IMR-90 (cell line): ENCODE results near the gene WNT3. TPM values are rescaled to one million over a fixed set of nuclear protein-coding genes. Genes with fewer than 3 reads are reported as not detected.

Source experiments
- ATAC-seq: fragments of 200-7000 bp; cut with Tn5 transposase; 2 replicates; pipeline ENCODE4 v1.9.1; 2020; ENCODE audit warnings: low read depth, mild to moderate bottlenecking, moderate library complexity
- BruUV-seq: library from RNA; stranded (reverse); fragments of 400-500 nt; replicated peaks from 2 replicates; lab custom pipeline; 2021; lab: Mats Ljungman, UMichigan
- CTCF ChIA-PET: fragments of 300-600 bp; formaldehyde crosslinking; extraction: SDS; loops from one replicate; lab custom pipeline; 2021; ENCODE audit warnings: antibody characterized with exemption; lab: Yijun Ruan, JAX
- POLR2A ChIA-PET: fragments of 300-600 bp; sonication (Branson Sonifier 250); formaldehyde crosslinking; loops from one replicate; lab custom pipeline; 2022; ENCODE audit warnings: antibody characterized with exemption; ENCODE audit not compliant: unreplicated experiment; lab: Charles Lee
- DNase-seq: peaks from one replicate; pipeline ENCODE4 v3.0.0; 2013
- H2AFZ ChIP-seq: replicated peaks from 2 replicates; pipeline ENCODE3; 2013; ENCODE audit warnings: low read length, mild to moderate bottlenecking; ENCODE audit not compliant: poor library complexity
- H2AK5ac ChIP-seq: 2 replicates; pipeline ENCODE4 v1.6.1; 2013; ENCODE audit warnings: low read depth, low read length, inconsistent platforms
- H2AK9ac ChIP-seq: replicated peaks from 2 replicates; pipeline ENCODE3; 2013; ENCODE audit warnings: mild to moderate bottlenecking, low read depth, low read length, moderate library complexity; ENCODE audit not compliant: poor library complexity
- H2BK120ac ChIP-seq: 2 replicates; pipeline ENCODE4 v1.6.1; 2013; ENCODE audit warnings: low read depth, low read length, inconsistent platforms
- H2BK15ac ChIP-seq: 3 replicates; pipeline ENCODE4 v1.6.1; 2013; ENCODE audit warnings: low read depth, low read length, inconsistent platforms
- H2BK20ac ChIP-seq: 2 replicates; pipeline ENCODE4 v1.6.1; 2013; ENCODE audit warnings: low read depth, mild to moderate bottlenecking, inconsistent platforms, low read length, moderate library complexity
- H2BK5ac ChIP-seq: 2 replicates; pipeline ENCODE4 v1.6.1; 2013; ENCODE audit warnings: mild to moderate bottlenecking, low read depth, low read length, inconsistent platforms; ENCODE audit not compliant: poor library complexity, severe bottlenecking
- H3K14ac ChIP-seq: replicated peaks from 2 replicates; pipeline ENCODE4 v1.6.1; 2013; ENCODE audit warnings: low read depth, low read length, inconsistent platforms
- H3K18ac ChIP-seq: 2 replicates; pipeline ENCODE4 v1.6.1; 2013; ENCODE audit warnings: low read depth, low read length, control low read depth
- H3K23ac ChIP-seq: 2 replicates; pipeline ENCODE4 v1.6.1; 2013; ENCODE audit warnings: low read depth, low read length, inconsistent platforms
- H3K27ac ChIP-seq: 2 replicates; pipeline ENCODE4 v1.5.1; 2013; ENCODE audit warnings: mild to moderate bottlenecking, control low read depth, low read length; ENCODE audit not compliant: insufficient read depth
- H3K27me3 ChIP-seq: 2 replicates; pipeline ENCODE4 v1.6.1; 2013; ENCODE audit warnings: low read length; ENCODE audit not compliant: control insufficient read depth, insufficient read depth
- H3K36me3 ChIP-seq: 2 replicates; pipeline ENCODE4 v1.6.1; 2013; ENCODE audit warnings: low read length, mixed read lengths; ENCODE audit not compliant: control insufficient read depth, insufficient read depth
- H3K4ac ChIP-seq: 2 replicates; pipeline ENCODE4 v1.6.1; 2013; ENCODE audit warnings: low read depth, low read length, inconsistent platforms
- H3K4me1 ChIP-seq: 2 replicates; pipeline ENCODE4 v1.6.1; 2013; ENCODE audit warnings: low read length, mixed read lengths; ENCODE audit not compliant: control insufficient read depth, insufficient read depth
- H3K4me2 ChIP-seq: 2 replicates; pipeline ENCODE4 v1.6.1; 2013; ENCODE audit warnings: low read depth, mild to moderate bottlenecking, control low read depth, low read length, moderate library complexity
- H3K4me3 ChIP-seq: 2 replicates; pipeline ENCODE4 v1.5.1; 2013; ENCODE audit warnings: low read depth, mild to moderate bottlenecking, control low read depth, low read length, moderate library complexity; ENCODE audit not compliant: insufficient read depth
- H3K56ac ChIP-seq: 2 replicates; pipeline ENCODE4 v1.6.1; 2013; ENCODE audit warnings: low read length, inconsistent platforms; ENCODE audit not compliant: insufficient read depth; ENCODE audit errors: extremely low read depth
- H3K79me1 ChIP-seq, 2 experiments: 2 replicates each; pipeline ENCODE4 v1.6.1; 2013; ENCODE audit warnings: low read length in 2 of 2, inconsistent platforms in 1 of 2, low read depth in 1 of 2
- H3K9ac ChIP-seq: 2 replicates; pipeline ENCODE4 v1.6.1; 2013; ENCODE audit warnings: low read depth, low read length, control low read depth
- H3K9me1 ChIP-seq: 2 replicates; pipeline ENCODE4 v1.6.1; 2013; ENCODE audit warnings: low read length, inconsistent platforms; ENCODE audit not compliant: insufficient read depth
- H3K9me3 ChIP-seq: 2 replicates; pipeline ENCODE4 v1.6.1; 2013; ENCODE audit warnings: low read length; ENCODE audit not compliant: control insufficient read depth, insufficient read depth
- H4K20me1 ChIP-seq: 2 replicates; pipeline ENCODE4 v1.6.1; 2013; ENCODE audit warnings: low read length, inconsistent platforms; ENCODE audit not compliant: insufficient read depth
- H4K5ac ChIP-seq: 2 replicates; pipeline ENCODE4 v1.6.1; 2013; ENCODE audit warnings: mild to moderate bottlenecking, low read depth, low read length, control low read depth
- H4K8ac ChIP-seq, 2 experiments: 2 replicates each; pipeline ENCODE4 v1.6.1; 2013; ENCODE audit warnings: low read depth in 2 of 2, low read length in 2 of 2, control low read depth in 1 of 2, inconsistent platforms in 1 of 2
- H4K91ac ChIP-seq: 2 replicates; pipeline ENCODE4 v1.6.1; 2013; ENCODE audit warnings: low read depth, low read length, inconsistent platforms; ENCODE audit not compliant: insufficient read depth
- CEBPB ChIP-seq: IDR thresholded peaks from 2 replicates; pipeline ENCODE4 v1.6.1; 2012; ENCODE audit warnings: low read depth, low read length, improper control_type of control experiment
- FOS ChIP-seq: fragments of 150-350 bp; IDR thresholded peaks from 2 replicates; pipeline ENCODE4 v1.6.1; 2016; ENCODE audit warnings: low read depth, low read length
- RCOR1 ChIP-seq: IDR thresholded peaks from 2 replicates; pipeline ENCODE4 v1.6.1; 2012; ENCODE audit warnings: mild to moderate bottlenecking, low read length, improper control_type of control experiment; ENCODE audit not compliant: insufficient replicate concordance
- WGBS, 2 experiments: methylation state at CpG; one replicate each; pipeline versions ENCODE4 v1.1.5 to v1.1.7; 2013; ENCODE audit warnings: missing lambda C conversion rate in 2 of 2; ENCODE audit not compliant: insufficient read length in 1 of 2; ENCODE audit errors: extremely low coverage in 2 of 2; 5-methylcytosine and 5-hydroxymethylcytosine counted together
- dilution Hi-C: fragments of 300-500 bp; cut with HindIII; formaldehyde crosslinking; loops from one replicate; pipeline ENCODE4 v1.14.3; 2018; ENCODE audit warnings: low sequenced_read_pairs; ENCODE audit not compliant: unreplicated experiment
- in situ Hi-C: fragments of 300-500 bp; cut with MboI; formaldehyde crosslinking; loops from 3 replicates; pipeline ENCODE4 v1.14.3; 2019; ENCODE audit warnings: low sequenced_read_pairs, inconsistent platforms, mixed read lengths
- intact Hi-C: fragments of 100-400 bp; cut with micrococcal nuclease; formaldehyde crosslinking; loops from 2 replicates; pipeline ENCODE4 v1.10.0; 2022
- polyA plus RNA-seq, 3 experiments: library from polyadenylated mRNA; depleted of rRNA; stranded (reverse); fragments of >200 nt; gene quantifications; 2 replicates each; pipeline ENCODE4 v1.2.3, GENCODE V29; 2012; ENCODE audit warnings: low replicate concordance in 1 of 3
- total RNA-seq: library from RNA; depleted of rRNA; stranded (reverse); fragments of >200 nt; gene quantifications from 2 replicates; pipeline ENCODE4 v1.2.3, GENCODE V29; 2012

WNT3 gene
- total and polyA plus RNA-seq, 2 of the 4 experiments (the other 2 are of a cell fraction): 0.72 to 1.0 TPM

GRCh38 chr17:46733837-46734475 is 84.5 kb downstream of the WNT3 start:
- ATAC-seq (peak; percentile 80), DNase-seq (peak; percentile 69)
- H3K79me1 ChIP-seq: no peaks in the 10 kb centered on the region; a peak in 1 of 4 replicates
- no TSS peak for BruUV-seq
- in situ Hi-C loops (loop anchor here (25.0 kb wide), 1 partner anchor 1147 kb away; no protein-coding TSS in a partner anchor), intact Hi-C loops (no loop called here), dilution Hi-C loops (no loop called here)
- no peak overlapping the region for H3K56ac ChIP-seq
- no peak overlapping the region; the same call in 1 of the 2 replicates for H4K5ac ChIP-seq
- H3K9me3 ChIP-seq: no peaks in the 10 kb centered on the region
- no peak overlapping the region for H4K91ac ChIP-seq
- H3K4me3 ChIP-seq: no peak overlapping the region
- no peak overlapping the region for H3K23ac ChIP-seq
- H2AFZ ChIP-seq: no peak overlapping the region
- no peaks in the 10 kb centered on the region for H4K20me1 ChIP-seq
- H2AK9ac ChIP-seq: no peak overlapping the region
- peak overlapping the region; percentile 46; the same call in 1 of the 2 replicates for H2BK20ac ChIP-seq
- TF ChIP-seq CEBPB (peak; percentile 67), RCOR1 (no peak), FOS (0 out of 2 replicates have a peak, but pooled peaks have one; percentile 31)
- H3K27ac ChIP-seq: no peak overlapping the region
- no peak overlapping the region for H2AK5ac ChIP-seq
- WGBS, 2 experiments: no CpG with 5 or more reads among the region's 1 CpG
- POLR2A ChIA-PET: no interaction called here
- H4K8ac ChIP-seq: 0 out of 4 replicates have a peak overlapping the region, but pooled peaks of 1 of the 2 experiments have one; percentile 13
- no peak overlapping the region; the same call in 1 of the 2 replicates for H3K4me2 ChIP-seq
- H3K4me1 ChIP-seq: peaks cover 2% of the 10 kb centered on the region; the same call in 1 of the 2 replicates
- H2BK5ac ChIP-seq: peak overlapping the region; percentile 86
- peak overlapping the region; percentile 32; the same call in 1 of the 2 replicates for H3K4ac ChIP-seq
- peaks cover 5% of the 10 kb centered on the region; the same call in 1 of the 2 replicates for H3K9me1 ChIP-seq
- H3K9ac ChIP-seq: no peak overlapping the region
- H2BK15ac ChIP-seq: 0 out of 3 replicates have a peak overlapping the region, but pooled peaks have one; percentile 32
- no peak overlapping the region; the same call in 1 of the 2 replicates for H3K18ac ChIP-seq
- peak overlapping the region; percentile 73 for H2BK120ac ChIP-seq
- peak overlapping the region; percentile 57; the same call in 1 of the 2 replicates for H3K14ac ChIP-seq
- H3K36me3 ChIP-seq: peaks cover 5% of the 10 kb centered on the region
- H3K27me3 ChIP-seq: no peaks in the 10 kb centered on the region
- CTCF ChIA-PET: no interaction called here
